ENCODE results near the gene GLT8D1. TPM values are rescaled to one million over a fixed set of nuclear protein-coding genes. Genes with fewer than 3 reads are reported as not detected.

Gene GLT8D1
- total RNA-seq, 2 donors from 2014 or later: 37.8 to 38.3 TPM

DNA sequence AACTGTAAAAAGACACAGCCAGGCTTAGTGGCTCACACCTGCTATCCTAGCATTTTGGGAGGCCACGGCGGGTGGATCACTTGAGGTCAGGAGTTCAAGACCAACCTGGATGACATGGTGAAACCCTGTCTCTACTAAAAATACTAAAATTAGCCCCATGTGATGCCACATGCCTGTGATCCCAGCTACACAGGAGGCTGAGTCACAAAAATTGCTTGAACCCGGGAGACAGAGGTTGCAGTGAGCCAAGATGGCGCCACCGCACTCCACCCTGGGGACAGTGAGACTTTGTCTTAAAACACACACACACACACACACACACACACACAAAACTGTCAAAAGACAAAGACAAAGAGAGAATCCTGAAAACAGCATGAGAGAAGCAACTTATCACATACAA lies 18.3 kb upstream of the GLT8D1 start:
- Mint-ChIP-seq H3K4me3 (no peak overlapping the region), H3K36me3 (ENCODE audit: insufficient read depth in 2 of 2) (peaks cover 5 to 10% of the 10 kb centered on the region in 2 donors)

DNA sequence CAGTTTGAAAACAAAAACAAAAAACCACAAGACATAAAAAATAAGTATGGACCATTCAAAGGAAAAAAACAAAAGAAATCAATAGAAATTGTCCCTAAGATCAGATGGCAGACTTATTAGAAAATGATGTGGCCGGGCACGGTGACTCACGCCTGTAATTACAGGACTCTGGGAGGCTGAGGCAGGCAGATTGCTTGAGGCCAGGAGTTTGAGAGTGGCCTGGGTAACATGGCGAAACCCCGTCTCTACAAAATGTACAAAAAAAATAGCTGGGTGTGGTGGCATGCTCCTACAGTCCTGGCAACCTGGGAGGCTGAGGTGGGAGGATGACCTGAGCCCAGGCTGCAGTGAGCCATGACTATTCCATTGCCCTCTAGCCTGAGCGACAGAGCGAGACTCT lies 16.9 kb upstream of the GLT8D1 start:
- Mint-ChIP-seq H3K4me1 (ENCODE audit: low read depth) (peaks cover 23% of the 10 kb centered on the region), H3K27me3 (ENCODE audit: low read depth) (no peaks in the 10 kb centered on the region), H3K27ac (no peak overlapping the region), H3K9me3 (peaks cover 0 to 2% of the 10 kb centered on the region in 2 donors), H3K4me3 (no peak overlapping the region), H3K36me3 (ENCODE audit: insufficient read depth in 2 of 2) (peaks cover 2 to 10% of the 10 kb centered on the region in 2 donors)
- ATAC-seq (replicated peaks in 1 of 2) (no peak), DNase-seq (no peak)

More for the DNA sequence above, 18.3 kb upstream of the GLT8D1 start:
- Mint-ChIP-seq H3K9me3 (peaks cover under 1 to 2% of the 10 kb centered on the region in 2 donors), H3K4me1 (ENCODE audit: low read depth) (peaks cover 23% of the 10 kb centered on the region), H3K27ac (no peak overlapping the region), H3K27me3 (ENCODE audit: low read depth) (no peaks in the 10 kb centered on the region)
- ATAC-seq (replicated peaks in 1 of 2): no peak
- DNase-seq: no peak

DNA sequence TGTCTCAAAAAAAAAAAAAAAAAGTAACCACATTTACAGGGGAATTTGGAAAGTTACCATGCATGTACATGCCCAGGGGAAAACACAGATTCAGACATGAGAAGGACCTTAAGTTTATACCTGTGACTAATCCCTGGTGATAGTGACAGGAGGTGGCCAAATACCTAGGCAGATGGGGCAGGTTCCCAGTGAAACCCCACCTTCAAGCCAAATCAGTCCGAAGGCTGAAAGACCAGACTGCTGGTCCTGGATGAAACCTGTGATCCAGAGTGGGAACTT lies 16.1 kb upstream of the GLT8D1 start:
- peaks cover 2 to 9% of the 10 kb centered on the region in 2 donors for H3K36me3 Mint-ChIP-seq (ENCODE audit: insufficient read depth in 2 of 2)
- peaks cover 0 to 2% of the 10 kb centered on the region in 2 donors for H3K9me3 Mint-ChIP-seq
- no peaks in the 10 kb centered on the region for H3K27me3 Mint-ChIP-seq (ENCODE audit: low read depth)
- DNase-seq (no peak), ATAC-seq (replicated peaks in 1 of 2) (peak in 1 of 2 donors; percentile 17)
- no peak overlapping the region for H3K27ac Mint-ChIP-seq
- peaks cover 23% of the 10 kb centered on the region for H3K4me1 Mint-ChIP-seq (ENCODE audit: low read depth)
- no peak overlapping the region for H3K4me3 Mint-ChIP-seq

DNA sequence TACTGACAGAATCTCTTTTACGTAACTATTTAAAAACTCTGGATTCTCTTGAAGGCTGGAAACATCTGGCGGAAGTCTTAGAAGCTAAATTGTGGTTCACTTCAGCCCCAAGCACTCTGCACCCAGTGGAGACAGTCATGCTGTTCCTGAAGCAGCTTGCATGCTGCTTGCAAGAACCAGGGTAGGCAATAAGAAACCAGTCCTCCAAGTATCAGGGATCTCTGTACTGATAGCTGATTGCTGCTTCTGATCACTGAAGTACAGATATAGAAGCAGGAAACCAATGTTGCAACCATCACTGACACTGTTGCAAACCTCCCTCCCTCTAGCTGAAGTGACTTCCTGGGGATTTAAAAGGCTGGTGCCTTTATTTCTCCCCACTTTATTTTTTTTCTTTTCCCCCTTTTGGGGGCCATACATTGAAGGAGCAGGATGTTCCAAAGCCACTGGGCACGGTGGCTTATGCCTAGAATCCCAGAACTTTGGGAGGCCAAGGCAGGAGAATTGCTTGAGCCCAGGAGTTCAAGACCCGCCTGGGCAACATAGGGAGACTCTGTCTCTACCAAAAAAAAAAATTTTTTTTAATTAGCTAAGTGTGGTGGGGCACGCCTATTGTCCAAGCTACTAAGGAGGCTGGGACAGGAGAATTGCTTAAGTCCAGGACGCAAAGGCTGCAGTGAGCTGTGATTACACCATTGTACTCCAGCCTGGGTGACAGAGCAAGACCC lies 15.6 kb upstream of the GLT8D1 start:
- H3K27me3 Mint-ChIP-seq (ENCODE audit: low read depth): no peaks in the 10 kb centered on the region
- DNase-seq (no peak), ATAC-seq (replicated peaks in 1 of 2) (peak; percentile 41 to 48)
- peaks cover 2 to 9% of the 10 kb centered on the region in 2 donors for H3K36me3 Mint-ChIP-seq (ENCODE audit: insufficient read depth in 2 of 2)
- peaks cover 0 to 2% of the 10 kb centered on the region in 2 donors for H3K9me3 Mint-ChIP-seq
- peak overlapping the region in 1 of 2 donors; percentile 56 for H3K4me3 Mint-ChIP-seq
- peaks cover 23% of the 10 kb centered on the region for H3K4me1 Mint-ChIP-seq (ENCODE audit: low read depth)
- peak overlapping the region; percentile 92 for H3K27ac Mint-ChIP-seq

DNA sequence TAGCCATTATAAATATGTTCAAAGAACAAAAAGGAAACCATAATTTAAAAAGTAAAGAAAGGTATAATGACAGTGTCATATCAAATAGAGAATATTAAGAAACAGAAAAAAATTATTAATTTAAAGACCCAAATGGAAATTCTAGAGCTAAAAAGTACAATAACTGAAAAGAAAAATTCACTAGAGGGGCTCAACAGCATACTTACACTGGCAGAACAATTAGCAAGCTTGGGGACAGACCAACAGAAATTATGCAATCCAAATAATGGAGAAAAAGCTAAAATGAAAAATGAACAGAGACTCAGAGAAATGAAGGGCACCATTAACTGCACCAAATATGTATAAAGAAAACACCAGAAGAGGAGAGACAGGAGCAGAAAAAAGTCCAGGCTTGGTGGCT lies 14.0 kb upstream of the GLT8D1 start:
- Mint-ChIP-seq H3K4me1 (ENCODE audit: low read depth) (peaks cover 23% of the 10 kb centered on the region), H3K4me3 (no peak overlapping the region), H3K9me3 (peaks cover 0 to 2% of the 10 kb centered on the region in 2 donors), H3K27me3 (ENCODE audit: low read depth) (no peaks in the 10 kb centered on the region), H3K27ac (no peak overlapping the region), H3K36me3 (ENCODE audit: insufficient read depth in 2 of 2) (peaks cover 2 to 9% of the 10 kb centered on the region in 2 donors)
- DNase-seq (no peak), ATAC-seq (replicated peaks in 1 of 2) (no peak)

DNA sequence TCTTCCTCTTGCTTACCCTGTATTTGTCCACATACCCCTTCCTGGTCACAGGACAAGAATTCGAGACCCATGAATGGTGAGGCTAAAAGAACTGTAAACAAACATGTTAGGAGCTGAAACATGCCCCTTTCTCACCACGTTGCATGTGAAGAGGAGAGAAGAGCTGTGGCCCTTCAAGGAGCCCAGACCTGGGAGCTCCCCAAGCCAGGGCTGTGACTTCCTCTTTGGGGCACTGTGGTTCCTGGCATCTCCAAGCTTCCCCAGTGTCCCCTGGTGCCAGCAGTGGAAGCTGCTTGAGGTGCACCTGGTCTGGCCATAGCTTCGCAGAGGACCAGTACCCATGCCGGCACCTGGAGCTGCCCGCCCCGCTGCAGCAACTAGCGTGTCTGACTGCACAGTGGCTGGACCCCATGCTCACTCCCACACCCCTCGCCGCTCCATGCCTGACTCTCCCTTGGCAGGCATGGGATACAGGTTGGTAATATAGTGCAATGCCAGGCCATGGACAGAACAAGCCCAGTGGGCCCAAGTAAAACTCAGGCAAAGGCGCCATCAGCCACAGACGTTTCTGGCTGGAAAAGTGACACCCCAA lies 10.2 kb upstream of the GLT8D1 start:
- peaks cover 2 to 14% of the 10 kb centered on the region in 2 donors for H3K36me3 Mint-ChIP-seq (ENCODE audit: insufficient read depth in 2 of 2)
- H3K27me3 Mint-ChIP-seq (ENCODE audit: low read depth): no peaks in the 10 kb centered on the region
- ATAC-seq (replicated peaks in 1 of 2) (no peak), DNase-seq (no peak)
- peaks cover 0 to 2% of the 10 kb centered on the region in 2 donors for H3K9me3 Mint-ChIP-seq
- peaks cover 7% of the 10 kb centered on the region for H3K4me1 Mint-ChIP-seq (ENCODE audit: low read depth)
- H3K4me3 Mint-ChIP-seq: no peak overlapping the region
- no peak overlapping the region for H3K27ac Mint-ChIP-seq

DNA sequence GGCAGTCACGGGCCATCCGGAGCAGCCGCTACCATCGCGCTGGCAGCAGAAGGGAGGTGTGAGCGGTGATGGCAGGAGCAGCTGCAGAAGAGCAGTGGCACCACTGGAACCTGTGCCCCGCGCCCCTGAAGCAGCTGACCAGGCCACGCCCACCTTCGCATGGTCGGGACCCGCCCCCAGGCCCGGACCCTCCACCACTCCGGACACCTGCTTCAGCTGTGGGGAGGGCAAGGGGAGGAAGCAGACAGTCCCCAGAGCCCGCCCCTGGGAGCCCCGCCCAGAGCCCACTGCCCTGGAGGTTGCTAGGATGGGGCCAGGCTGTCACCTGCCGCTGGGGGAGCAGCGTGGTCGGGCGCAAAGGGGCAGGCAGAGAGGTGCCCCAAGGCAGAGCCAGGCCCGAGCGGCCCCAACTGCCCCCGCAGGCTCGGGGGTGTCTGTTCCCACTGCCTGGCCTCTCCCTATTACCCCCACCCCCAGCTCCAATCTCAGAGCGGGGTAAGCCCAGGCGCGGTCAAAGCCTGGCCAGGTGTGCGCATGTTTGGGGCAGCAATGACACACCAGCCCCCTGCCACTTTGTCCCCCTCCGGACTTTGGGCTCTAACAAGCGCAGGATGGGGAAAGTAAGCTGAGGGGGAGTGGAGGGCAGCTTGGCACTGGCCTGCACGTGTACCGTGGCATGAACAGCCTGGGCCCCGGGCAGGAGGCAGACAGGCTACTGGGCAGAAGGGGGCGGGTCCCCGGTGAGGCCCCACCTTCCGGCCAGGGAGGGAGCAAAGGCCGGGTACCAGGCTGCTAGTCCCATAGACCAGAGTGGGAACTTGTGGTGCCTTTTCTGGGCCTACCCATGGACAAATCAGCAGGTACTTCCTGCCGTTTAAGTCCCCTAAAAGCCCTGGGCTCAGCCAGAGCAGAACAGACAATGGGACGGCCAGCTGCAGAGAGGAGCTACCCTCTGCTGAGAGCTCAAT lies 9.0 kb upstream of the GLT8D1 start:
- Mint-ChIP-seq H3K27me3 (ENCODE audit: low read depth) (no peaks in the 10 kb centered on the region), H3K4me3 (no peak overlapping the region), H3K4me1 (ENCODE audit: low read depth) (peaks cover 3% of the 10 kb centered on the region), H3K27ac (no peak overlapping the region), H3K9me3 (no peaks in the 10 kb centered on the region), H3K36me3 (ENCODE audit: insufficient read depth in 2 of 2) (peaks cover under 1 to 12% of the 10 kb centered on the region in 2 donors)
- DNase-seq (no peak), ATAC-seq (replicated peaks in 1 of 2) (no peak)

DNA sequence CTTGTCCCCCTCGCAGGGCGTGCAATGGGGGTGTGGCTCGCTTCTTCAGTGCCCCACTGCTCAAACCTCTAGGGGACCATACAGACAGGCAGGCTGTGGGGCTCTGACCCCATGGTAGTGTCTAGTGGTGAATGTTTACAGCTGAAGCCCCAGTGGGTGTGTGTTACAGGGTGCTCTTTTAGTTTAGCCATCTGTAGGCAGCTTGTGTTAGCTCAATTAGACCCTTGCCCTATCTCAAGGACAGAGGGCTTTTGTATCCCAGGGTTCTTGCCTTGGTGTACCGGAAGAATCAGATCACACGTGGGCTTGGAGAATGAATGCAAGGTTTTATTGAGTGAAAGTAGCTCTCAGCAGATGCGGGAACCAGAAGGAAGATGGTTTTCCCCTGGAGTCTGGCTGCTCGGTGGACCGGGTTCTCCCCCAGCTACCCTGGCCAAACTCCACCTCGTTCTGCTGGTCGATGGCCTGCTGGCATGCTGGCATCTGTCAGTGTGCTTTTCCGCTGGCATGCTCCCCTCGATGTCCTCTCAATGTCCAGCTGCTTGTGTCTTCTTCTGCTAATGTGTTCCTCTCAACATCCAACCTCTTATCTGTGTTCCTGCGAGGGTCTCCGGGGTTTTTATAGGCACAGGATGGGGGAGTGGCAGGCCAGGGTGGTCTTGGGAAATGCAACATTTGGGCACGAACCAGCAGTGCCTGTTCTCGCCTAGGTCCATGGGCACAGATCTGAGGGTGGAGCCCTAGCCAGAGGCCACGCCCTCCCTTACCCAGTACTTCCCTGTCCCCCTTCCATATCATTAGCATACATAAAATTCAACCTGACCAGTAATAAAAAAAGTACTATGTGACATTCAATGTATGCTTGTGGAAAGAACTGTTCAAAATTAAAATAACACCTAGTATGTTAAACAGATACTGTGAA lies 7.0 kb upstream of the GLT8D1 start:
- Mint-ChIP-seq H3K9me3 (no peaks in the 10 kb centered on the region), H3K27ac (no peak overlapping the region), H3K4me3 (no peak overlapping the region), H3K36me3 (ENCODE audit: insufficient read depth in 2 of 2) (peaks cover 0 to 8% of the 10 kb centered on the region in 2 donors), H3K4me1 (ENCODE audit: low read depth) (peaks cover 17% of the 10 kb centered on the region), H3K27me3 (ENCODE audit: low read depth) (no peaks in the 10 kb centered on the region)
- ATAC-seq (replicated peaks in 1 of 2) (no peak), DNase-seq (no peak)

DNA sequence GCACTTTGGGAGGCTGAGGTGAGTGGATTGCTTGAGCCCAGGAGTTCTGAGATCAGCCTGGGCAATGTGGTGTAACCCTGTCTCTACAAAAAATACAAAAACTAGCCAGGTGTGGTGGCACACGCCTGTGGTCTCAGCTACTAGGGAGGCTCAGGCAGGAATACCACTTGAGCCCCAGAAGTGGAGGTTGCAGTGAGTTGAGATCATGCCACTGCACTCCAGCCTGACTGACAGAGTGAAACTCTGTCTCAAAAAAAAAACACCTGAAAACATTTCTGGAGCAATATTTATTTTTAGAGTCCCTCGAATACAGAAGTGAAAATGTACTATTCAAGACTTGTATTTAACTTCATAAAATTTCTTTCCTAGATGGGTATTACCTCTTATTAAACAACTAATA lies 4.9 kb upstream of the GLT8D1 start:
- H3K4me3 Mint-ChIP-seq: no peak overlapping the region
- peaks cover 0 to 8% of the 10 kb centered on the region in 2 donors for H3K36me3 Mint-ChIP-seq (ENCODE audit: insufficient read depth in 2 of 2)
- DNase-seq: no peak
- peak overlapping the region; percentile 38 for H3K27ac Mint-ChIP-seq
- no peaks in the 10 kb centered on the region for H3K9me3 Mint-ChIP-seq
- peaks cover 22% of the 10 kb centered on the region for H3K4me1 Mint-ChIP-seq (ENCODE audit: low read depth)
- no peak for ATAC-seq (replicated peaks in 1 of 2)
- H3K27me3 Mint-ChIP-seq (ENCODE audit: low read depth): no peaks in the 10 kb centered on the region

DNA sequence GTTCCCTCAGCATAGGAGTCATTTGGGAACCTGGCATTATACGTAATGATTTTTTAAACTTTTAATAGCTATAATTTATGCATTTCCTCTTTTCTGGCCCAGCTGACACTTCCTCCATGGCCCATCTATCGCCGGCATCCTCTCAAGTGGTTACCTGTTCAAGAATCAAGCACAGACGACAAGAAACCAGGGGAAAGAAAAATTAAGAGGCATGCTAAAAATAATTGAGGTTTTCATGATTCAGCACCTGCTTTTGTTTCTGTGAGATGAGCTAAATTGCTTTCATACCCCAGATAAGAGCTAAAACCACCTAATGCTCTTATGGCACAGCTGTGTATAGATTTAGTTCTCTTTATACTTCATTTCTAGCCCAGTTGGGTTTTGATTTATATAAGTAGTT lies 2.0 kb upstream of the GLT8D1 start:
- peaks cover 0 to 8% of the 10 kb centered on the region in 2 donors for H3K36me3 Mint-ChIP-seq (ENCODE audit: insufficient read depth in 2 of 2)
- peaks cover 42% of the 10 kb centered on the region for H3K4me1 Mint-ChIP-seq (ENCODE audit: low read depth)
- H3K9me3 Mint-ChIP-seq: no peaks in the 10 kb centered on the region

DNA sequence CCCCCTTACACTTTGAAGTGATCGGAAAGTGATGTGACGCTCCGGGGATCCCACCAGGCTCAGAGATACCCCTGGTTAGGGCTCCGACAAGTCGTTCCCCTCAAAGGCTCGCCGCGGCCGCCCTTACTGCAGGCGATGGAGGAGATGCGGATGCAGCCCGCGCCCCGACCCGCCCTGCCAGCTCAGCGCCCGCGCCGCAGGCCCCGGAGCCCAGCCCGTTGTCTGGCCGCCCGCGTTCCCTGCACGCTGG lies 228 bp downstream of the GLT8D1 start:
- peaks cover 42% of the 10 kb centered on the region for H3K4me1 Mint-ChIP-seq (ENCODE audit: low read depth)

More for the DNA sequence above, 2.0 kb upstream of the GLT8D1 start:
- ATAC-seq (replicated peaks in 1 of 2): no peak
- Mint-ChIP-seq H3K27ac (peak overlapping the region; percentile 96), H3K27me3 (ENCODE audit: low read depth) (no peaks in the 10 kb centered on the region), H3K4me3 (peak overlapping the region; percentile 94 to 98)
- no peak for DNase-seq

DNA sequence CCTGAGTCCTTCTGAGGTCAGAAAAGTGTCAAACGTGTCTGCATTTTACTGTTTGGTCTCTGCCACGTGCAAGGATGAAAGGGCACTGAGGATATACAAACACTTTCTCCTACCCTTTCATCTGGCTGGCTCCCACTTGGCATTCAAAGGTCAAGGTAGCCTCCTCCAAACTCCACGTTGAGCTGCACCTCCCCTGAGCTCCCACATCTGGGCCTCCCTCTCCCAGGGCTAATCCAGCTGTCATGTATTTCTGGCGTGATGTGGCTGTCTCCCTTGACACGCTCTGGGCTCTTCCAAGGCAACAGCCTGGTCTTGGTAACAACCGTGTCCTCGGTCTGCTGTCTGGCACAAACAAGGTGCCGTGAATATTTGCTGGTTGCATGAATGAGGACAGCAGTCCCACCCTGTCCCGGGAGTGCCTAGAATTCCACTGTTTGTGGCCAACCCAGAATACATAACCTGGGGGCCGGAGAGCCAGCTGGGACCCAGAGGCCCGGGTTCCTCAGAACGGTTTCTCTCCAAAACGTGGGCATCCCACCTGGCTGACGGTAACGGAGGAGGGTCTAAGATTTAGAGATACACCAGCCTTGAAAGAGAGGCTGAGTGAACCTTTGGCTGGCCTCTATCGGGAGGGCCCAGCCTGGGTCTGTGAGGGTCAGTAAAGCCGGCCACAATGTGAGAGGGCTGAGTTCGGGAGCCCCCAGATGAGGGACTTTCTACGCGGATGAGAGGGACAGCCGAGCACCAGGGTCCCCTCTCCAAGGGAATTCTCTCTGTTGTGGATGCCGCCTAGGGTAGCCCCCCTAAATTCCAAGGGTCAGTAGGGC lies 767 bp downstream of the GLT8D1 start:
- Mint-ChIP-seq H3K27me3 (ENCODE audit: low read depth) (no peaks in the 10 kb centered on the region), H3K27ac (peak overlapping the region; percentile 97), H3K9me3 (no peaks in the 10 kb centered on the region), H3K4me1 (ENCODE audit: low read depth) (peaks cover 39% of the 10 kb centered on the region), H3K36me3 (ENCODE audit: insufficient read depth in 2 of 2) (peaks cover 0 to 4% of the 10 kb centered on the region in 2 donors), H3K4me3 (peak overlapping the region; percentile 98)
- ATAC-seq (replicated peaks in 1 of 2) (peak in 1 of 2 donors; percentile 0), DNase-seq (no peak)

More for the DNA sequence above, 228 bp downstream of the GLT8D1 start:
- Mint-ChIP-seq H3K27me3 (ENCODE audit: low read depth) (no peaks in the 10 kb centered on the region), H3K4me3 (peak overlapping the region; percentile 98), H3K27ac (peak overlapping the region; percentile 97), H3K9me3 (no peaks in the 10 kb centered on the region), H3K36me3 (ENCODE audit: insufficient read depth in 2 of 2) (peaks cover 0 to 4% of the 10 kb centered on the region in 2 donors)
- ATAC-seq (replicated peaks in 1 of 2) (no peak), DNase-seq (no peak)
